ENCODE measurements around the gene CXCL13.

The CXCL13 gene

GRCh38 chr4:77621254-77621653, 15.6 kb downstream of the CXCL13 start:
- DNase-seq (ENCODE audit: low read depth), result no peak
- no peak overlapping the region for H3K4me3 ChIP-seq (ENCODE audit: low read depth, low read length)
- TF ChIP-seq CTCF (conservative IDR thresholded peaks at IDR 0.05; ENCODE audit: low read depth, low read length), result no peak

DNA sequence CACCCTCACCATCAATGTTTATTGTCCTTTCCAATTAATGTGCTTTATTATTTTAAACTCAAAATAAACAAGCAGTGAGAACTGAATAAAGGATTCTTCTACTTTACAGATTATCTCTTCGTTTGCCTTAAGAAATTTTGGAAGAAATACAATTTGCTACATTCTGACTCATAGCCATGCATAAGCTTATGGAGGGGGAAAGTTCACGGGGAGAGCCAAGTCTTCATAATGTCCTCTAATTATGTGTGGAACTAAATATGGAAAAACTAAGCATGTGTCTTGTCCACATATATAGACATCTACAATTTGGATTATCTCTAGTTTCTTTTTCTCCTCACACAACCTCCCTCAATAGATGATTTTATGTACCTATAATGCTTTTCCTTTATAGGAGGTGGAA, 17.5 kb downstream of the CXCL13 start:
- TF ChIP-seq CTCF (conservative IDR thresholded peaks at IDR 0.05; ENCODE audit: low read depth, low read length), result no peak
- no peak overlapping the region for H3K4me3 ChIP-seq (ENCODE audit: low read depth, low read length)
- DNase-seq (ENCODE audit: low read depth), result peak; percentile 19

- no peak for TF ChIP-seq CTCF (conservative IDR thresholded peaks at IDR 0.05; ENCODE audit: low read depth, low read length)
- no peak for DNase-seq (ENCODE audit: low read depth)
- H3K4me3 ChIP-seq (ENCODE audit: low read depth, low read length), result no peak overlapping the region
These were observed 18.6 kb downstream of the CXCL13 start for GRCh38 chr4:77624213-77624612.

GRCh38 chr4:77625485-77625884, 19.9 kb downstream of the CXCL13 start:
- H3K4me3 ChIP-seq (ENCODE audit: low read depth, low read length), result no peak overlapping the region
- no peak for TF ChIP-seq CTCF (conservative IDR thresholded peaks at IDR 0.05; ENCODE audit: low read depth, low read length)
- no peak for DNase-seq (ENCODE audit: low read depth)

GRCh38 chr4:77629885-77630284, 24.3 kb downstream of the CXCL13 start:
- DNase-seq (ENCODE audit: low read depth), result no peak
- no peak for TF ChIP-seq CTCF (conservative IDR thresholded peaks at IDR 0.05; ENCODE audit: low read depth, low read length)
- H3K4me3 ChIP-seq (ENCODE audit: low read depth, low read length), result no peak overlapping the region

GRCh38 chr4:77631276-77631675, 25.7 kb downstream of the CXCL13 start:
- TF ChIP-seq CTCF (conservative IDR thresholded peaks at IDR 0.05; ENCODE audit: low read depth, low read length), result no peak
- H3K4me3 ChIP-seq (ENCODE audit: low read depth, low read length), result no peak overlapping the region

DNA sequence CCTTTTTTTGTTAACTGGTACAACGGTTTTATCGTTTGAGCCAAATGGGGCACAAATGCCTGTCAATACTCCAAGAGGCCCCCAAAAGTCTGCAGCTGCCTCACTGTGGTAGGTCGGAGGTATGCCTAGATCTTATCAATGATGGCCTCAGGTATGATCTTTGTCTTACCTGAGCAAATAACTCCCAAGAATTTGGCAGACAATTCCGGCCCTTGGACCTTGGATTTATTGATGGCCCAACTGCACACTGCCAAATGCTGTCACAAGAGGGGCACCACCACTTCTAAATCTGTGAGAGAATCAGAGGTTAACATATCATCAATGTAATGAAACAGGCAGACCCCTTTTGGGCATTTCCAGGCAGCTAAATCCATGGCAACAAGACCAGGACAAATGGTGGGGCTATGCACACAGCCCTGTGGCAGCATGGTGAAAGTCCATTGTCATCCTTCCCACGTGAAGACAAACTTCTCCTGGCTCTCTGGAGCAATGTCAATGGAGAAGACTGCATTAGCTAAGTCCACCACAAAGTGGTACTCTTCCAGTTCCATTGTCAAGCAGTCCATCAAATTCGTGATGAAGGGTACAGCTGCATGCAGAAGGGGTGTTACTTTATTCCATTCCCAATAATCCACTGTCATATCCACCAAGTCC, 28.6 kb downstream of the CXCL13 start:
- DNase-seq (ENCODE audit: low read depth), result no peak
- no peak overlapping the region for H3K4me3 ChIP-seq (ENCODE audit: low read depth, low read length)
- TF ChIP-seq CTCF (conservative IDR thresholded peaks at IDR 0.05; ENCODE audit: low read depth, low read length), result no peak

More at GRCh38 chr4:77631276-77631675, 25.7 kb downstream of the CXCL13 start:
- no peak for DNase-seq (ENCODE audit: low read depth)
